Measurements from ENCODE around the gene CAPN7. TPM values are rescaled to one million over a fixed set of nuclear protein-coding genes. Genes with fewer than 3 reads are reported as not detected.

Gene CAPN7
- total RNA-seq, 2 donors from 2014 or later, result 33.2 to 33.9 TPM

DNA sequence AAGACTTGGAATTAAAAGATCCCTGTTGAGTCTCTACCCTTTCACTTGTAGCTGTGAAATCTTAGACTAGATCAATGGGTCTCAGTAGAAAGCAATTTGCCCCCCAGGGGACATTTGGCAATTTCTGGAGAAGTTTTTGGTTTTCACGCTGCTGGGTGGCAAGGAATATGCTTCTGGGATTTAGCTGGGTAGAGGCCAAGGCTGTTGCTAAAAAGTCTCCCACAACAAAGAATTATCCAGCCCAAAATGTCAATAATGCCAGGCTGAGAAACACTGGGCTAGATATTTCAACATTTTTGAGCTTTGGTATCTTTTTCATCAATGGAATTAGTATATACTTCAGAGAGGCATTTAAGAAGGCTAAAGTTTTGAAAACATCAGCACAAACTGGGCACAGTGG lies 8.7 kb downstream of the CAPN7 start:
- intact Hi-C loops (cut with DNase I), result no loop called here
- no peaks in the 10 kb centered on the region for H3K27me3 ChIP-seq
- no peaks in the 10 kb centered on the region for H3K36me3 ChIP-seq
- no peak overlapping the region for H3K4me3 ChIP-seq
- no peak overlapping the region for H3K27ac ChIP-seq
- no peak overlapping the region for H3K9ac ChIP-seq (ENCODE audit: low read depth in 2 of 2, low read length in 2 of 2)
- TF ChIP-seq, protein P1, sequence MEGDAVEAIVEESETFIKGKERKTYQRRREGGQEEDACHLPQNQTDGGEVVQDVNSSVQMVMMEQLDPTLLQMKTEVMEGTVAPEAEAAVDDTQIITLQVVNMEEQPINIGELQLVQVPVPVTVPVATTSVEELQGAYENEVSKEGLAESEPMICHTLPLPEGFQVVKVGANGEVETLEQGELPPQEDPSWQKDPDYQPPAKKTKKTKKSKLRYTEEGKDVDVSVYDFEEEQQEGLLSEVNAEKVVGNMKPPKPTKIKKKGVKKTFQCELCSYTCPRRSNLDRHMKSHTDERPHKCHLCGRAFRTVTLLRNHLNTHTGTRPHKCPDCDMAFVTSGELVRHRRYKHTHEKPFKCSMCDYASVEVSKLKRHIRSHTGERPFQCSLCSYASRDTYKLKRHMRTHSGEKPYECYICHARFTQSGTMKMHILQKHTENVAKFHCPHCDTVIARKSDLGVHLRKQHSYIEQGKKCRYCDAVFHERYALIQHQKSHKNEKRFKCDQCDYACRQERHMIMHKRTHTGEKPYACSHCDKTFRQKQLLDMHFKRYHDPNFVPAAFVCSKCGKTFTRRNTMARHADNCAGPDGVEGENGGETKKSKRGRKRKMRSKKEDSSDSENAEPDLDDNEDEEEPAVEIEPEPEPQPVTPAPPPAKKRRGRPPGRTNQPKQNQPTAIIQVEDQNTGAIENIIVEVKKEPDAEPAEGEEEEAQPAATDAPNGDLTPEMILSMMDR (IDR thresholded peaks at IDR 0.05), result no peak
- DNase-seq, result no peak
- H3K4me1 ChIP-seq, result no peaks in the 10 kb centered on the region
- no peaks in the 10 kb centered on the region for H3K9me3 ChIP-seq

DNA sequence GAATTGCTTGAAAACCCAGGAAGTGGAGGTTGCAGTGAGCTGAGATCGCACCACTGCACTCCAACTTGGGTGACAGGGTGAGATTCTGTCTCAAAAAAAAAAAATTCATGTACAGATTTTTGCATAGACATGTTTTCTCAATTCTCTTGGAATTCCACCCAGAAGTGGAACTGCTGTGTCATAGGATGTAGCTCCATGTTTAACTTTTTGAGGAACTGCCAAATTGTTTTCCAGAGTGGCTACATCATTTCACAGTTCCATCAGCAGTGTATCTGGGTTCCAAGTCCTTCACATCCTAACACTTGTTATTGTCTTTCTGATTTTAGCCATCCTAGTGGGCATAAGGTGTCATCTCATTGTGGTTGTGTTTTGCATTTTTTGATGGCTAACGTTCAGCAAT lies 9.9 kb downstream of the CAPN7 start:
- TF ChIP-seq, protein P1 (IDR thresholded peaks at IDR 0.05), result no peak
- Histone ChIP-seq H3K4me3 (no peak overlapping the region), H3K9me3 (no peaks in the 10 kb centered on the region), H3K36me3 (no peaks in the 10 kb centered on the region), H3K27ac (no peak overlapping the region), H3K27me3 (no peaks in the 10 kb centered on the region), H3K9ac (ENCODE audit: low read depth in 2 of 2, low read length in 2 of 2) (no peak overlapping the region), H3K4me1 (no peaks in the 10 kb centered on the region)
- intact Hi-C loops (cut with DNase I), result no loop called here
- DNase-seq, result no peak

DNA sequence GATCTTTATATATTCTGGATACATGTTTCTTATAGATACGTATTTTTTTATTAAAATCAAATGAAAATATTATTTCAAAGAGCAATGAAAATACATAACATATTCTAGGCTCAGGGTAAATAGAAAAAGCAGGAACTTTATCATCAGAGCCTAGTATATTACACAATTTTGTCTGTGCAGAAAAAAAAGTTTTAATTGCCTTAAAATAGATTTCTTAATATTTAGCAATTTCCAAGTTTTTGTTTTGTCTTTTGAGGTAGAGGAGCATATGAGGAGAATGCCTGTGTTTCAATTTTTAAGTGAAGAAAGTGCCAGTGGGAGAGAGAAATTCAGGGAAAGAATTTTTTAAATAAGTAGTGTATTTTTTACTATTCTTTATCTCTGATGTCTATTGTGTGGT lies 10.5 kb downstream of the CAPN7 start:
- TF ChIP-seq, protein P1 (IDR thresholded peaks at IDR 0.05), result no peak
- no peaks in the 10 kb centered on the region for H3K36me3 ChIP-seq
- H3K4me3 ChIP-seq, result no peak overlapping the region

DNA sequence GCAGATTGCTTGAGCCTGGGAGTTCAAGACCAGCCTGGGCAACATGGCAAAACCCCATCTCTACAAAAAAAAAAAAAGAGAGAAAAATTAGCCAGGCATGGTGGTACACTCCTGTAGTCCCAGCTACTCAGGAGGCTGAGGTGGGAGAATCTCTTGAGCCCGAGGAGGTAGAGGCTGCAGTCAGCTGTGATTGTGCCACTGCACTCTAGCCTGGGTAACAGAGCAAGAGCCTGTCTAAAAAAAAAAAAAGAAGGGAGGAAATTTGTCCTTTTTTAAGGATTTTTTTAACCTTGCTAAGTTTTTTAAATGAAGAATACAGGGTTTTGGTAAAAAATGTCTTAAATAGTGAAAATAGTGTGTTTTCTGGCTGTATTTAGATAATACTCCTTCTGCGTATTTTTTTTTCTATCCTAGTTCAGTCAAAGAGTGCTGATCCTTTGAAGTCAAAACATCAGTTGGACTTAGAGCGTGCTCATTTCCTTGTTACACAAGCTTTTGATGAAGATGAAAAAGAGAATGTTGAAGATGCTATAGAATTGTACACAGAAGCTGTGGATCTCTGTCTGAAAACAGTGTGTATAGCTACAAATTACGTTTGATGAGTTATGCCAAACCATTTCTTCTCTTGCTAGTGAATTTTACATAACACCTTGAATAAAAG lies 11.1 kb downstream of the CAPN7 start:
- TF ChIP-seq, protein P1 (IDR thresholded peaks at IDR 0.05), result no peak
- no peaks in the 10 kb centered on the region for H3K27me3 ChIP-seq
- DNase-seq, result no peak
- intact Hi-C loops (cut with DNase I), result no loop called here
- H3K36me3 ChIP-seq, result no peaks in the 10 kb centered on the region
- H3K4me3 ChIP-seq, result no peak overlapping the region
- H3K27ac ChIP-seq, result no peak overlapping the region
- H3K9ac ChIP-seq (ENCODE audit: low read depth in 2 of 2, low read length in 2 of 2), result no peak overlapping the region
- H3K4me1 ChIP-seq, result no peaks in the 10 kb centered on the region
- H3K9me3 ChIP-seq, result no peaks in the 10 kb centered on the region

More for the DNA sequence above, 10.5 kb downstream of the CAPN7 start:
- Histone ChIP-seq H3K4me1 (no peaks in the 10 kb centered on the region), H3K9me3 (no peaks in the 10 kb centered on the region), H3K27me3 (no peaks in the 10 kb centered on the region), H3K27ac (no peak overlapping the region), H3K9ac (ENCODE audit: low read depth in 2 of 2, low read length in 2 of 2) (no peak overlapping the region)
- intact Hi-C loops (cut with DNase I), result no loop called here
- no peak for DNase-seq

DNA sequence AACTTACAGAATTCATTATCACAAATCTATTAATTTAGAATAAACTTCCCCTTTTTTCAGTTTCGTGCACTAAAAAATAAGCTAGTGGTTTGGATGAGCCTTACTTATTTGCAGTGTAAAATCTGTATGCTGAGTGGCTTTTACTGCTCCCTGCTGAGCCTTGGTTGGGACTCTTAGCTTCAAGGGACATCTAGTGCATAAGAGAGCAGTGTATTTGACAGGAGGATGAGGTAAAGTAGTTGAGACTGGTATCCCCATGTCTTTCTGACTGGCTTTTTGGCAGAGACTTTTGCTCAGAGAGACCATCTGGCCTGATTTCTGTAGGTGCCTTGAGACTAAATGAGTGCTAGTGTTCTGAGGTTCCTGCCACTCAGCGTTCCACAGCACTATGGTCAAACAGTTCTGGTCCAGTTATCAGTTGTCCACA lies 11.8 kb downstream of the CAPN7 start:
- no peaks in the 10 kb centered on the region for H3K9me3 ChIP-seq
- no peaks in the 10 kb centered on the region for H3K4me1 ChIP-seq
- no peak for DNase-seq
- no peak overlapping the region for H3K9ac ChIP-seq (ENCODE audit: low read depth in 2 of 2, low read length in 2 of 2)
- no peak overlapping the region for H3K4me3 ChIP-seq
- H3K36me3 ChIP-seq, result no peaks in the 10 kb centered on the region
- intact Hi-C loops (cut with DNase I), result no loop called here
- no peaks in the 10 kb centered on the region for H3K27me3 ChIP-seq
- TF ChIP-seq, protein P1 (IDR thresholded peaks at IDR 0.05), result no peak
- H3K27ac ChIP-seq, result no peak overlapping the region

Measured in colonic mucosa (tissue), 4 donors.